ENCODE data around the gene RMI2.

DNA sequence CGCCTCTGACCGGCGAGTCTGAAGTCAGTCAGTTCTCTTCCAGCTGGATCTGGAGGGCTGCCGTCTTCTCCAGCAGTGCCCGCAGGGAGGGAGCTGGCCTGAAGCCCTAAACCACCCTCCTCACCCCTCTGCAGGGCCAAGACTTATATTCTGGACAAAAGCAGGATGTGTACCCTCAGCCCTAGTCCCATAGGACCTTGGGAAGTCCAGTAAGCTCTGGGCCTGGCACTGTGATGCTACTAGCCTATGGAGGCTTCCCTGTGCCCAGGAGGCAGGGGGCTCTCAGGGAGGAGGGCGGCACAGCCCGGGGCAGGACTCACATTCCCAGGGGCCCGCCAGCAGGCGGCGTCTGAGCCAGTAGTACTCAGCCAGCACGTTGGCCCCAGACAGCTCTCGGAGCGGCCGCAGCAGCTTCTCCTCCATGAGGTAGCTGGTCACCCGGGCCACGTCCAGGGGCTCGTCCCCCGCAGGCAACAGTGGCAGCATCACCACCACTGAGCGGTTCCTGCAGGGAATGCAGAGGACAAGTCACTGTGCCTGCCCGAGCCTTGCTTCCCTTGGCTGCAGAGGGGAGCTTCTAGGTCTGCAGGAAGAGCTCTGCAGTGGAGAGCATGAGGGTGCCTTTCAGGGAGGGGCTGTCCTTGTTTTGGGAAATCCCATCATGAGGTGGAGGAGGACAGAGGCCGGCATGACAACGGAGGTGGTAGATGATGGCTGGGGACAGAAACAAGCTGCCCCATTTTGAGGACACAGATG is 41.7 kb downstream of the RMI2 start:
- TF ChIP-seq, protein P1, sequence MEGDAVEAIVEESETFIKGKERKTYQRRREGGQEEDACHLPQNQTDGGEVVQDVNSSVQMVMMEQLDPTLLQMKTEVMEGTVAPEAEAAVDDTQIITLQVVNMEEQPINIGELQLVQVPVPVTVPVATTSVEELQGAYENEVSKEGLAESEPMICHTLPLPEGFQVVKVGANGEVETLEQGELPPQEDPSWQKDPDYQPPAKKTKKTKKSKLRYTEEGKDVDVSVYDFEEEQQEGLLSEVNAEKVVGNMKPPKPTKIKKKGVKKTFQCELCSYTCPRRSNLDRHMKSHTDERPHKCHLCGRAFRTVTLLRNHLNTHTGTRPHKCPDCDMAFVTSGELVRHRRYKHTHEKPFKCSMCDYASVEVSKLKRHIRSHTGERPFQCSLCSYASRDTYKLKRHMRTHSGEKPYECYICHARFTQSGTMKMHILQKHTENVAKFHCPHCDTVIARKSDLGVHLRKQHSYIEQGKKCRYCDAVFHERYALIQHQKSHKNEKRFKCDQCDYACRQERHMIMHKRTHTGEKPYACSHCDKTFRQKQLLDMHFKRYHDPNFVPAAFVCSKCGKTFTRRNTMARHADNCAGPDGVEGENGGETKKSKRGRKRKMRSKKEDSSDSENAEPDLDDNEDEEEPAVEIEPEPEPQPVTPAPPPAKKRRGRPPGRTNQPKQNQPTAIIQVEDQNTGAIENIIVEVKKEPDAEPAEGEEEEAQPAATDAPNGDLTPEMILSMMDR (conservative IDR thresholded peaks at IDR 0.05 in 1 of 2, IDR thresholded peaks at IDR 0.05 in 1 of 2; ENCODE audit: extremely low read depth in 1 of 2, insufficient read depth in 1 of 2, low read depth in 1 of 2, low read length in 2 of 2), result no peak
- TF ChIP-seq EZH2 (IDR thresholded peaks at IDR 0.05; ENCODE audit: borderline replicate concordance, low read length), result no peak
